ENCODE results near the gene USP49. TPM values are rescaled to one million over a fixed set of nuclear protein-coding genes. Genes with fewer than 3 reads are reported as not detected.
"Not testable (repeated sequence)": the region's sequence is repeated elsewhere in the genome, so short reads cannot be mapped to it uniquely, and the experiment has no call there.

Gene USP49
- total RNA-seq, 1 experiment from 2014 or later: 2.9 TPM

- DNase-seq (ENCODE audit: low spot score): peak; percentile 75
Observed at GRCh38 chr6:41780551-41781365, 114.4 kb downstream of the USP49 start, which contains the start of gene PRICKLE4. TSS of gene PRICKLE4 (plus strand) at chr6:41780782. CDS start at chr6:41783474, 2,692 bp downstream.

GRCh38 chr6:41779788-41780550 is 115.2 kb downstream of the USP49 start, which contains the start of gene FRS3:
TSS of gene FRS3 (minus strand) at chr6:41779900. CDS start at chr6:41776987, 2,913 bp downstream.
- DNase-seq (ENCODE audit: low spot score): peak; percentile 95

GRCh38 chr6:41779336-41779735 is 115.8 kb downstream of the USP49 start:
- DNase-seq (ENCODE audit: low spot score): no peak

GRCh38 chr6:41778895-41779294 is 116.3 kb downstream of the USP49 start:
- no peak for DNase-seq (ENCODE audit: low spot score)

GRCh38 chr6:41777551-41778285 is 117.5 kb downstream of the USP49 start:
- no peak for DNase-seq (ENCODE audit: low spot score)

GRCh38 chr6:41775293-41775882 is 119.8 kb downstream of the USP49 start:
- DNase-seq (ENCODE audit: low spot score): no peak

GRCh38 chr6:41774841-41775240 is 120.3 kb downstream of the USP49 start:
- DNase-seq (ENCODE audit: low spot score): no peak

GRCh38 chr6:41771058-41771983 is 123.9 kb downstream of the USP49 start:
- DNase-seq (ENCODE audit: low spot score): no peak

- no peak for DNase-seq (ENCODE audit: low spot score)
Observed at GRCh38 chr6:41770381-41771057, 124.7 kb downstream of the USP49 start.

GRCh38 chr6:41769376-41769775 is 125.8 kb downstream of the USP49 start:
- no peak for DNase-seq (ENCODE audit: low spot score)

- DNase-seq (ENCODE audit: low spot score): peak; percentile 79
Observed at GRCh38 chr6:41768545-41769308, 126.4 kb downstream of the USP49 start.

GRCh38 chr6:41767112-41767833 is 127.9 kb downstream of the USP49 start:
- DNase-seq (ENCODE audit: low spot score): peak; percentile 56

GRCh38 chr6:41766043-41766664 is 129.0 kb downstream of the USP49 start:
- not testable (repeated sequence) for DNase-seq (ENCODE audit: low spot score)

- DNase-seq (ENCODE audit: low spot score): no peak
Observed at GRCh38 chr6:41763470-41763869, 131.7 kb downstream of the USP49 start.

- no peak for DNase-seq (ENCODE audit: low spot score)
Observed at GRCh38 chr6:41759905-41760579, 135.1 kb downstream of the USP49 start.

GRCh38 chr6:41759106-41759904 is 135.9 kb downstream of the USP49 start:
- DNase-seq (ENCODE audit: low spot score): no peak

All from HT-29 (cell line).